GM19023 (cell line): ENCODE measurements around the gene HMSD.
A peak's percentile ranks its signal among the peaks of the same experiment; 100 is the strongest.

Experiments
- ATAC-seq: cut with Tn5 transposase; IDR thresholded peaks from one replicate; pipeline ENCODE4 v1.9.1; 2021; ENCODE audit warnings: mild to moderate bottlenecking, moderate library complexity; ENCODE audit not compliant: unreplicated experiment

HMSD gene

DNA sequence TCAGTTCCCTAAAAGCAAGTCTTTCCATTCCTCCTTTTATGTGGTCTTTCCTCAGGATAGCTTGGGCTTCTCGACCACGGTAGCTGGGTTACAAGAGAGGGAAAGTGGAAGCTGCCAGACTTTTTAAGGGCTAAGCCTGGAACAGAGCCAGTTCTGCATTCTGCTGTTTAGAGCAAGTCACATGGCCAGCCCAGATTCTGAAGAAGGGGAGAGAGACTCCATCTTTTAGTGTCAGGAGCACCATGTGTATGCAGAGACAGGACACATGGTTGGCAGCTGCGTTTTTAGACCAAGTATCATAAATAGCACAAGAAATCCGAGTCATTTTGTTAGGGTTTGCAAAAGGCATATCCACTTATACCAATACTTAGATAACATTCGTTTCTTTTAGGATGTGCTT, 4.7 kb downstream of the HMSD start:
- ATAC-seq: no peak

GRCh38 chr18:63956755-63957154, 7.7 kb downstream of the HMSD start:
- no peak for ATAC-seq

- no peak for ATAC-seq
These were observed 11.8 kb downstream of the HMSD start for GRCh38 chr18:63960891-63961290.

GRCh38 chr18:63961435-63961980, 12.4 kb downstream of the HMSD start:
- ATAC-seq: no peak

- ATAC-seq: no peak
These were observed 13.0 kb downstream of the HMSD start for GRCh38 chr18:63962137-63962536.

DNA sequence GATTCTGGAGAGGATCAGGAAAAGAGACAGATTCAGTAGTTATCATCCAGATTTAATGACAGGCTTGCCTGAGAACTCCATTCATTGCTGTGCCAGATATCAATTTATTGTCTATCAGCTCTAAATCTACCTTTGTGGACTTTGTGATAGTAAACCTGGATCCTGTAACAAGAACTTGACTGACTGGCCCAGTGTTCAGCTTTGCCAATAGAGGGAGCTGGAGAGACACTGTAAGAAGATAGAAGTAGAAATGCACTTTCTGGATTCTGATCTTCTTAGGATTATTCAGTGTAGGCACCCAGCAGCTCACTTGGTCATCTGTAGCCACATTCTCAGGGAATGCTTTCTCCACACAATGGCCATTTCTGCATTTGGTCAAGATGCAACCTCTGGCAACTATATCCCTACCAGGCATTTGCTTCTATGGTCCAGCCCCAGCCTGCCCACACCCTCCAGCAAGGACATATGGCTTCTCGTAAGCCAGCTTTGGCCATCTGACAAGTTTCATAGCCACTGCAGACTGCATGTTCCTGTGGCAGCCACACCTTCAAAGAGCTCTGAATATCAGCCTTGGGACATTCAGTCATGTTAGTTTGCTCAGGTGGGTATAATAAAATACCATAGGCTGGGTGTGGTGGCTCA, 14.6 kb downstream of the HMSD start:
- ATAC-seq: peak; percentile 62

DNA sequence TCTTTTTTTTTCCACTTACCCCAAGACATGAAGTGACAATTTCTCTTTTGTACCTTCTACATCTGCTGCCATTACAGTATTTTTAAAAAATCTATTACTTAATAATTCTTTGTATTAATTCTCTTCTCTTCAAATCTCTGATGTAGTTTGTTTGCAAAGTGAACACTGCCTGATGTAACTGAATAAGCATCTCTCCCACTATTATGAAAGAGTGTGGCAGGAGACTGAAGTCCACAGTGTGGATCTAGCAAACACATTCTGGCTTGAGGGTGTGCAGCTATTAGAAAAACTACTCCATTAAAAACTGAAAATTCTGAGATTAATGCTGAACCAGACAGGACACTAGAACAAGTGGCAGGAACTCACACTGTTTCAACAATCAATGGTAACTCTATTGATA, 15.8 kb downstream of the HMSD start:
- ATAC-seq: no peak

DNA sequence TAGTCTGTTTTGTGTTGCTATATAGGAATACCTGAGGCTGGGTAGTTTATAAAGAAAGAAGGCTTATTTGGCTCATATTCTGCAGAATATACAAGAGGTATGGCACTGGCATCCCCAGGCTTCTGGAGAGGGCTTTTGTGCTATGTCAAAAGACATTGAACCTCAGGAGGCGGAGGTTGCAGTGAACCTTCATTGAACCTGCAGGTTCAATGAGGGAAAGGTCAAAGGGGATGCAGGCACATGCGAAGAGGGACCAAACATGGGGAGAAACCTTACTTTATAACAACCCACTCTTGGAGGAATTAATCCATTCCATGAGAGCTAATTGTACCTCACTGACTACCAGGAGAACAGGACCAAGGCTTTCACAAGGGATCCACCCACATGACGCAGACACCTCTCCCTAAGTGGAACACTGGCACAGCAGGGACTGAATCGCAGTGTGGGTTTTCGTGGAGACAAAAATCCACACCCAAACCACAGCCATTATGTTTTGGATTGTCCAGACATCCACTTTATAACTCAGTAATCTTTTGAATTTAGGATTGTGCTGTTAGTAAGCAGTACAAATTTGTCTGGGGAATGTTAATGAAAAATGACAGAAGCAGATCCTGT, 16.7 kb downstream of the HMSD start:
- ATAC-seq: no peak

DNA sequence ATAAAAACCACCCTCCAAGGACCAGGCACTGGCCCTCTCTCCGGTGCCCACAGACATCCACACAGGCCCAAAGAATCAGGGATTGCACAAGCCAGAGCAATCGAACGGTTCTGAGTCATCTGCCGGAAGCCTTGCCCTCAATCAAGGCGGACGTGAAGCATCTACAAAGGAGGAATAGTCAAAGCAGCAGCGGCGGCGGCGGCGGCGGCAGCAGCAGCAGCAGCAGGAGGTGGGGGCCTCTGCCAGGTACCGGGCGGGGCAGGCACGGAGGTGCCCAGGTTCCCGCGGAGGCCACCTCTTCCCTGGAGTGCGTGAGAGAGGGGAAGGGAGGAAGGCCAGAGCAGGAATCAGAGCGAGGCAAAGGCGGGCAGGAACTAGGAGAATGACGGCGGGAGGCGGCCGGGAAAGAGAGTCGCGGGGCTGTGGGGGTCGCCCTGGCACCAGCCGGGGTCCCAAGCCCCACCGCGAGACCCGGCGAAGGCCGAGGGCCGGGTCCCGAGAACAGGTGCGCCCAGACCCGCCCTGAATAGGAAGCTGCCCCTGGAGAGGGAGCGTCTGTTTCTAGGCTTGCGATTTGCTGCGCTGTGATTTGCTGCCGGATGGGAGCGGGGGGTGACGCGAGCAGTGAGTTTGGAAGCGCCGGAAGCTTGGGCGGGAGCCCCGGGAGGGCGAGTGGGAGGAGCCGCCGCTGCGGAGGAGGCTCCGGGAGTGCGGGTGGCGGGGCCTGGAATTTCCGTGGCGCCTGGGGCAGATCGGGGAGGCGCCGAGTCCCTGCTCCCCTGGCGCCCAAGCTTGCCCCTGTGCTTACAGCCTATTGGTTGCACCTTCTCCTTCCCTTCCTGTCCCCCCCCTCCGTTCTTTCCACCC, 21.1 kb downstream of the HMSD start, which contains the start of gene SERPINB8:
TSS of gene SERPINB8 (plus strand) at position 140 of the 867 bp plus-strand sequence. CDS start 8,228 bp downstream, outside the sequence.
- ATAC-seq: peak; percentile 95

- peak; percentile 2 for ATAC-seq
These were observed 21.7 kb downstream of the HMSD start for GRCh38 chr18:63970809-63971205.

- no peak for ATAC-seq
These were observed 22.4 kb downstream of the HMSD start for GRCh38 chr18:63971320-63972001.

- ATAC-seq: no peak
These were observed 22.9 kb downstream of the HMSD start for GRCh38 chr18:63972002-63972376.

DNA sequence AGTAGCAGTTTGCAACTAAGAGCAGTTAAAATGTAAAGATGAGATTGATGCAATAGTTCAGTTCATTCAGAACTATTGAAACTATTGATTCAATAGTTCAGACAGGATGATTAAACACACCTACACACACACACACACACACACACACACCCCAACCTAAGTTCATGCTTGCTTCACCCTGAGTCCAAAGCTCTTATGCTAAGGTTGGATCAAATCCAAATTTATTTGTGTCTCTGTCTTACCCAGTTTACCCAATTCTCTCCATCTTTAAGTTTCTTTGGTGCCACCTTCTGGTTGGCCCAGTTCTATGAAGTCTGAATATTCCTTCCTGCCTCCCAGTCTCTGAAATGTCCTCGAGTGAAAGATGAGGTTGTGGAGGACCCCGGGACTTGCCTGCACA, 25.9 kb downstream of the HMSD start:
- ATAC-seq: no peak

- no peak for ATAC-seq
These were observed 26.5 kb downstream of the HMSD start for GRCh38 chr18:63975628-63976027.

DNA sequence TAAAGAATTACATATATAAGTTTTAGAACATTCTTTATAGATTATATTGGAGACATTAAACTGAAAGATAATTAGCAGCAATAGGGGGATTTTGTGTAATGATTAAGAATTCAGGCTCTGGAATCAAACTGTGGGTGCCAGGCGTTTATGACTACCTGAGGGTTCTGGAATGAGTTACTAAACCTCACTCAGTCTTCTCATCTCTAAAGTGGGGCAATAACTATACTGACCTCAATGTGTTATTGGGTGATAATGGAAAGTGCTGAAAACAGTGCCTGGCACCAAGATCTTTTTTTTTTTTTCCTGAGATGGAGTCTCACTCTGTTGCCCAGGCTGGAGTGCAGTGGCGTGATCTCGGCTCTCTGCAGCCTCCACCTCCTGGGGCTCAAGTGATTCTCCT, 27.9 kb downstream of the HMSD start:
- ATAC-seq: no peak

GRCh38 chr18:63979409-63979920, 30.4 kb downstream of the HMSD start:
- ATAC-seq: peak; percentile 72

GRCh38 chr18:63980027-63980426, 30.9 kb downstream of the HMSD start:
- no peak for ATAC-seq

- ATAC-seq: no peak
These were observed 31.9 kb downstream of the HMSD start for GRCh38 chr18:63980896-63981460.

DNA sequence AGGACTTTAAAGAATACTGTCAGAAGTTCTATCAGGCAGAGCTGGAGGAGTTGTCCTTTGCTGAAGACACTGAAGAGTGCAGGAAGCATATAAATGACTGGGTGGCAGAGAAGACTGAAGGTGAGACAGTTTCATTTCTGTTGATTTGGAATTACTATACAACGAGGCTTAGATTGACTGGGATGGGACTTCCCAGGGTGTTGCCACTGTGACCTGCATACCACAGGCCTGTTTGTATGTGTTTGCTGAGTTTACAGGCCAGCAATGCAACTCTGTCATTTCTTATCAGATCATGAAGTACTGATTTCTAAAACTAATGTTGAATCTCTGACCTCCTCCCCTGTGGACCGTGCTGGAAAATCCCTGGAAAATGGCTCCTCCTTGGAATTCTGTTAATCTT, 32.6 kb downstream of the HMSD start:
- ATAC-seq: no peak

GRCh38 chr18:63982361-63982760, 33.3 kb downstream of the HMSD start:
- no peak for ATAC-seq
